HG02678 (cell line): ENCODE measurements around the gene SLC2A9.
"Not testable (repeated sequence)": the region's sequence is repeated elsewhere in the genome, so short reads cannot be mapped to it uniquely, and the experiment has no call there.

Experiments
- ATAC-seq: cut with Tn5 transposase; IDR thresholded peaks from one replicate; pipeline ENCODE4 v1.9.1; 2021; ENCODE audit warnings: mild to moderate bottlenecking, moderate library complexity; ENCODE audit not compliant: unreplicated experiment

Gene SLC2A9

DNA sequence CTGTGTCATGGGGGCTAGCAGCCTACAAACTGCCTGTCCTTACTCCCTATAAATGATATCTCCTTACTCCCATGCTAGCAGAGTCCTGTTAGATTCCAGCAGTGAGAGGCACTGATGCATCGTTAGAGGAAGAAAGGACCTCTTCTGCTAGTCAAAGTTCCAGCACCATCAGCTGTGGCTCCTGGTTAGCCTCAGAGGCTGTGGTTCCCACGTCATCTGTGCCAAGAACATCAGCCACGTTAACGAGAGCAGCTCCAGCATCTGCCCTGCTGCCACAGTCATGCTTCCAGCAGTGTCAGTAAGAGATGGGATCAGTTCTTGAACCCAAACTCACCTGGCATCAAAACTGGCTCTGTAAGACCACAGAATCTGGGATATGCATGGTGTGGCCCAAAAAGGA is 88.5 kb downstream of the SLC2A9 start:
- no peak for ATAC-seq

DNA sequence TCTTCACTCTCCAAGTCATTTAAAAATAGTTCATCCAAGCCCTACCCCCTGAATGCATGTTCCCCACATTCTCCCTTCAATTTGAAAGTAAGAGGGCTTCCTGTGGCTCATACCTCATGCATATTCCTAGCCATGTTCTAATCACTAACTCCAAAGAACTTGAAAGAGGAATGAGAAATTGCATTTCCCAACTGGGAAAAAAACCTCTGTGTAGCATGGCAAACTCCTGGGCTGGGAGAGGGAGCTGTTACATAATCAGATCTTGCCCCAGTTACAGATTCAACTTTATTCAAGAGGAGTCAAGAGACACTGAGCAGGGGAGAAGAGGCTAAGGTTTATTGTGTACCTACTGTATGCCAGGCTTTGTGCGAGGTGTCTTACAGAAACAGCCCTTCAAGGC is 90.2 kb downstream of the SLC2A9 start:
- ATAC-seq, result no peak

DNA sequence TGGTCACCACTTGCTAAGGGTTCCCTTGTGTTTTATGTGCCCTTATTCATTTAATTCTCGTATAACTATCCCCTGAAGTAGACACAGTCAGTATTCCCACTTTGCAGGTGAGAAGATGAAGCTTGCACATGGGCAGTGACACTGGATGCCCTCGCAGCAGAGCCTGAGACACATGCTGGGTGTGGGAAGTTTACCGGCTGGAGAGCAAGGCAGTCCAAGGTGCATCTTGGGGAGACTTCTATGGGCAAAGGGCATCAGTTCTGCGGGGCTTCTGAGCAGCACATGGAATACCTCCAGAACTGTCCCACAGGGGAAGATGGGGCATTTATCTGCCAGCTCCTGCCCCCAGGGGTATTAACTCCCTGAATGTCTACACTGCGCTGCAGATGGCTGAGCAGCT is 92.2 kb downstream of the SLC2A9 start:
- ATAC-seq, result no peak

DNA sequence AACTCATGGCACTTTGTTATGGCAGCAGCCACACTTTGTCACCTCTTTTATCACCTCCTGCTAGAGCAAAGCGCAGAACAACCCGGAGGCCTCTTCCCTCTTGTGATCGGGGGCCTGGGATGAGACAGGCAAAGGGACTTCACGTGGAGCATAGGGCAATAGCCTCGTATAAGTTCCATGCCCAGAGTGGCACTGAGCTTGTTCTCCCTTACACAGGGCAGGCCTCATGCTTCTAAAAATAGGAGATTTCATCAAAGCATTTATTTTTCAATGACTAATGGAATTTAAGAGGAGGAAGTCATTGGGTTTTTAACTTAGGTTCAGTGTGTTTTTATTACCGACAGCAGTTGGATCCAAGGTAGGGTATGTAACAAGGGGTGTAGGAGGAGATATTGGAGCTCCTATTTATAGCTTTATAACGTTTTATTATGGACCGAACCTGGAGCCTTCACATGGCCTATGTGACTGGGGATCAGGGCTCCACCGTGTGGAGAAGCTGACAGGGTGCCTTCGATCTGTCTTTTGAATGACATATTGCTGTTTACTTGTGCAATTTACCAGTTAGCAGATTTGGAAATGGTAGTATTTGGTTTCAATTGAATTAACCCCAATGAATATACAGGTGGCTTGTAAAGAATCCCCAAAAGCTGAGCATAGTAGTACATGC is 93.8 kb downstream of the SLC2A9 start:
- no peak for ATAC-seq

DNA sequence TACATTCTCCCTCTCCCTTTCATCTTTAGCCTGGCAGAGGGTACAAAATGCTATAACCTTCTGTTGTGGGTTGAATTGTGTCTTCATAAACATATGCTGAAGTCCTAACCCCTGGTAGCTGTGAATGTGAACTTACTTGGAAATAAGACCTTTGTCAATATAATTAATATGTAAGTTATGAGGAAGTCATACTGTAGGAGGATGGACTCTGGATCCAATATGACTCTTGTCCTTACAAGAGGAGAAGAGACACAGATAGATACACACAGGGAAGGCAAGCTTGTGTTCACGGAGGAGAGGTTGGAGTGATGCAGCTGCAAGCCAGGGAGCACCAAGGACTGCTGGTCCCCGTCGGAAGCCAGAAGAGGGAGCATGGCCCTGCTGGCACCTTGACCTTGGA is 94.7 kb downstream of the SLC2A9 start:
- no peak for ATAC-seq

DNA sequence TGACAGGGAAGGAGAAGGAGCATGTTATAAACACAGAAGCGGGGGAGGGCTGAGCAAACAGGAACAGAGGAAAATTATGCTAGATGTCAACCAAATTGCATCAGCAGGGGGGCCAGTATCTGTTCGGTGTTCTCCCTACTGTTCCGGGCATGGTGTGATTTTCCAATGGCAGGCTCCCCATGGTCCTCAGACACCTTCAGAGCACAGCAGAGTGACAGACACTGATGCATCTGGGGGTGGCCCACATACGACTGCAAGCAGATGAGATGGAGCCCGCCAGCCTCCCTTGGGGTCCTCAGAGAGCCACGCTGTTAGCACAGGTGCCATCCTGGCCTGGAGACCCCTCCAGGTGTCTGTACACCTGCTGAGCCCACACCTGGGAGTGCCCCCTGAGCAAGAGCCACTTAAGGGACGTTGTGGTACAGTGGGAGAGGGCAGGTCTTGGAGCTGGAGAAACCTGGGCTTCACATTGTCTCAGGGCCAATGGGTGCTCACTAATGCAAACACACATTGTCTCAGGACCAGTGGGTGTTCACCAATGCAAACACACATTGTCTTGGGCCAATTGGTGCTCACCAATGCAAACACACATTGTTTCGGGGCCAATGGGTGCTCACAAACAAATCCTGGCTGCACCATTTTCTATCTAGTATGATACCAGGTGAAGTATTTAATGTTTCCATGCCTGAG is 95.4 kb downstream of the SLC2A9 start:
- no peak for ATAC-seq

DNA sequence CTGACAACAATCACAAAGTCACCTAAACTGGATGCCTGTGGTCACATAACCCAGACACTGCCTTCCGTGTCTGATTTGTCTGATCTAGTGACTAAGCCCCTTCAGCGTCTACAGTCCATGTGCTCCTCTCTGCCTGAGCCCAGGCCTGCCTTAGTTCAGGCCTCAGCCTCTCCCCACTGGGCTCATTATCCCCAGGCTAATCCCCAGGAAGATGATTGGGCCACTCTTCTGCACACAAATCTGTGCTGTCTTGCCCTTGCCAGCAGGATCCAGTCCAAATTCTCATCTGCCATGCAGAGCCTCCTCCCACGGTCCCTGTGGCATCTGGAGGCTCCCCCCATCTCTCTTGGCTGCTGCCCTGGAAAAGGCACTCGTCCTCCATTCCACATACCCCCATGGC is 96.5 kb downstream of the SLC2A9 start:
- no peak for ATAC-seq

DNA sequence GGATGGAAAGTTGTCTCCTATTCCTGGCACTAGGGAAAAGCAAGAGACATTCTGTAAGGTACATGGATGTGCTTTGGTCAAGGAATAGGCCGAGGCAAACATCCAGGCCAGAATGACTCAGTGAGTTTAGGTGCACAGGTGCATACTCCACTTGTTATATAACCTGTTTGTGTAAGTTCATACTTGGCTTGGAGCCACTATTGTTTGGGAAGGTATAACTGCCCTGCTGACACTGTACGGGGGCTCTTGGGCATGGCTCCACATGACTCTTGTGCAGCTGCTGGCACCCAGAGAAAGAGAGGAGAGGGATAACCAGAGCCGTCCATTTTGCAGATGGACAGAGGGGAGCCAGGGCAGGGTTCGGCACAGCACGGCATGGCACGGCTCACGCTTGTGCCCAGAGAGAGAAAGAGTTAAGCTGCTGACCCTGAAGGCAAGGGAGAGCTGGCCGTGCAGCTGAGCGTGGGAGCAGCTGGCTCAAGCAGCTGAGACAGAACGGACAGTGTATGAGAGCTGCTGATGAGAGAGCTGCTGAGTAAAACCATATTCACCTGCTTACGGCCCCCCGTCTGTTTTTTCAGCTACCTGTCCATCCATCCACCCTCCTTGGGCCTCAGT is 98.0 kb downstream of the SLC2A9 start:
- no peak for ATAC-seq

DNA sequence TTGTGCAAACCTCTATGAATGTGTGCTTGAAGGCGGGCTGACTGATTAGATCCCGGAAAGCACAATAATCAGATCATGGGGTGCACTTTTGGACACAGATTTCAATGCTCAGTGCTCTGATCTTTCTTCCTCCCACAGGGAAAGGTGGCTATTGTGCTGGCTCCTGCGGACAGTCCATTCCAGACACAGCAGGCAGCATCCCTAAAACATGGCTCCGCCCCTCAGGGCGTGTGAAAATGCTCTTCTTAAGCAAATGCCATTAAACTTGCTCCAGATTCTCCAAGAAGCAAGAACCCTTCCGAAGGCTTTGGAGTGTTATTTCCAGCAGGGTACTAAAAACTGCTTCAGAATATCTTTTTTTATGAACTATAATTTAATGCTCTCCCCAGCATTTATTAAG is 100.0 kb downstream of the SLC2A9 start:
- no peak for ATAC-seq

DNA sequence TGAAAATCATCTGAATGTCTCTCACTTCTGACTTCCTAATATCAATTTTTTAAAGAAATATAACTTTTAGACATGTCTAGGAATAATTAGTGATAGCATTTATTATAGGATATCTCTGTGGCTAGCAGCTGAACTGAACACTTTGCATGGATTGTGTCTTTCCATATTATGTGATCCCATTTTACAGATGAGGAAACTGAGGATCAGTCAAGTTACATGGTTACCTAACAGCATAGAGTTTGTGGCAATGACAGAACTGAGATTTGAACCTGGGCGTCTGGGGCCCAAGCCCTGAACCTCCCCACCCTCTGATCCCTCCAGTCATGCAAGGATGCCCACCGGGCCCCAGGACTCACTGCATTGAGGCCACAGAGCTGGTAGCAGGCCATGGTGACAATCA is 101.3 kb downstream of the SLC2A9 start:
- no peak for ATAC-seq

DNA sequence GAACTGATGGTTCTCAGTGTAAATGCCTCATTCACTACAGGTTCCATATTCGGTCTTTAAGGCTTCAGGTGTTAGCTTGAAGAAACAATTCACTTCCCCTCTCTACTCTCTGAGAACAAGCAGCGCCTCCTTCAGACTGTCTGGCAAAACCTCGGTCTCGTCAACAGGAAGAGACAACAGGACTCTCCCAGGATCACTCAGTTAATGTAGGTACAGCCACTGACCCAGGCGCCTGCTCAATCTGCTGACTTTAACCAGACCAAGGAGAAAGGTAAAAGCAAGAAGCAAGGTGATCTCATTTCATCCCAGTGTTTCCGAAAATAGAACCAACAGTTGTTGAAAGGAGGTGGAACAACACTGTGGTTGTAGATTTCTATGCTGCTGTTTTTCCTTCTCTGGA is 102.2 kb downstream of the SLC2A9 start:
- no peak for ATAC-seq

DNA sequence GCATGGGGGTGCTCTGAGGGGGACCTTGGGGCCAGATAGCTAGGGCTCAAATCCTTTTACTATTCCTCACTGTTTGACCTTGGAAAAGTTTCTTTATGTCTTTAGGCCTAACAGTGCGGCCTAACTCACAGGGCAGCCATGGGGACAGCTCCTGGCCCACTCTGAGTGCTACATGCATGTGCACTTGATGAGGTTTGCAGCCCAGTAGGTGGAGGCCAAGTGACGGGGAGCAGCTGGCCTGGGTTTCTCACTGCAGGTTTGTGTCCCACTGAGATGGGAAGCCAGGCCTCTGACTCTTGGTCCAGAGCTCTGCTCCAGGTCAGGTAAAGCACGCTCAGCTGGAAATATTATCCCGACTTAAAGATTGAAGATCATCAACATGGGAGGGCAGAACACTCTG is 102.8 kb downstream of the SLC2A9 start:
- ATAC-seq, result no peak

DNA sequence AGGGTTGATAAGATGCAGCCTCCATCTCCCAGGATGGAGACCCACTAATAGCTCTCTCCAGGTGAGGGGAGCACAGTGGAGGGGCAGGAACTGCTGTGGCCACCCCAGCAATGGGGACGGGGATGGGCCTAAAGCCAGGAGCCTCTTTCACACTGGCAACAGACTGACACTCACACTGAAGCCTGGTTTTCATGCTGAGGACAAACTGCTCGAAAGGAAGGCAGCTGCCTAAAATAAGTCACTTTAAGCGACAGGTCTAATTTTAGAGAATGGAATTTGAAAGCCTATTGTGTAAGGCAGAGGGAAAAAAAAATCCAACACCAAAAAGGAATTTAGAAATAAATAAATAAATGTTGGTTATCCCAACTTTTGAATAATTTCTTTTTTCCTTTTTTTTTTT is 104.4 kb downstream of the SLC2A9 start:
- no peak for ATAC-seq

DNA sequence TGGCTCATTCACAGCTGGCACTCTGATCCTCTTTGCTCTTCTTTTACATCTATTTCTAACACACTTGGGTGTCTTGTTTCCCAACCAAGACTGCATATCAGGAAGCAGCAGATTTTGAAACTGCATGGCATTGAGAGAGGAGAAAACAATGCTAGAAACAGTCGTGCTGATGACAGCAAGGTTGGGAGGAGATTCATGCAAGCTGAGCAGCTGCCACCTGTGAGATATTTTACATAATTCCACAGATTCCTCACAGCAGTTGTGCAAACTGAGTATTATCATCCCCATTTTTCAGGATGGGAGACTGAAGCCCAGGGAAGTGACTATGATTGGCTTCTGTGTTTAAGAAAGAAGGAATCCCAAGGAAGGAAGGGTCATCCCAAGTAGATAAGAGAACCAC is 105.0 kb downstream of the SLC2A9 start:
- ATAC-seq, result no peak

DNA sequence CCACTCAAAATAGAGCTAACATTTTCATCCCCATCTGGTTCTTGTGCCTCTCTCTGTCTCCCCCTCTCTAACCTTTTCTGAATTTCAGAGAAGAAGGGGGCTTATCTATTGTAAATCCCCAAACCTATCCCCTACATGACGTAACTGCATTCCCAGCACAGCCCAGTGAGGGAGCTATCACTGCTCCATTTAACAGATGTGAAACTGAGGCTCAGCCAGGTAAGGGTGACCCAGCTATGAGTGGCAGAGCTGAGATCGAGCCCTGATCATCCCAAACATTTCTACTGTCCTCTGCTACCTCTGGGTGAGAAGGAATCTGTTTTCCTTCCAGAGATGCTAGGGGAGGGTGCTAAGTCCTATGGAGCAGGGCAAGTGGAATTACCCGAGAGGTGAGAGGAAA is 107.5 kb downstream of the SLC2A9 start:
- no peak for ATAC-seq

DNA sequence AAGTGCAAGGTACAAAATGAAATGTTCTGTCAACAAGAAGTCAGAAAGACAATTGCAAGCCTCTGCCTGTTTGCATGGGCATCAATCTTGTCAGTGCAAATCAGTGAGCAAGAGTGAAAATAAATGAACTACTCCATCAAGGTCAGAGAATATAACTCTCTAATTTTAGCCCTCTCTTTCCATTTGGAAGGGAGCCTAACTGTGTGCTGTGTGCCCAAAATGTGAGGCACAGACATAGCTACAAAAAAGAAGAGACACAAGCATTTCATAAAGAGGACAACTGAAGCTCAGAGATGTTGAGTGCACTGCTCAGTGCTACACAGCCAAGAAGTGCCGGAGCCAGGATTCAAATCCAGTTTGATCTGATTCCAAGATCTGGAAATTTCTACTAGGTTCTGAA is 114.3 kb downstream of the SLC2A9 start:
- no peak for ATAC-seq

DNA sequence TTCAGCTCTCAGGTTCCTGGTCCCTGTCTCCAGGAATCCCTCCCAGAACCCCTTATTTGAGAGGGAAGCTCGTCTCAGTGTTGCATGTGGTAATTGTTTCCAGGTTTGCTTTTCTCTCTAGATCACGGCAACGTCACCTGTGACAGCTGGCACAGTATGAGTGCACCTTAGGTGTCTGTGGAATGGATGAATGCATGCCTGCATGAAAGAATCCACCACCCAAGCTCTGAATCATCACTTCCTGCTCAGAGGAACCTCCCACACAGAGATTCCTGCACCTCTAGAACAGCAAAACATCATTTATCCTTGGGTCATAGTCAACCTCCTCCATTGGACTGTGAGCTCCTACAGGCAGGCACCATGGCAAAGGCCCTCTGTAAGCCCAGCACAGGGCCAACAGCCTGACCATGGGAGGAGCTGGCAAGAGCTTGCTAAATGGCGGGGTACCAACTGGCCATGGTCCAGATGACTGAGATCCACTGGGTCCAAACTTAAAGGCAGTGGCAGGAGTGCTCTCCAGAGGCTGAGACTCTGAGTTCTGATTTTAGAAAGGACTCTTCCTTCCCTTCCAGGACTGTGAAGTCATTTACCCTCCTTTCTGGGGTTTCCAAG is 116.2 kb downstream of the SLC2A9 start:
- no peak for ATAC-seq

DNA sequence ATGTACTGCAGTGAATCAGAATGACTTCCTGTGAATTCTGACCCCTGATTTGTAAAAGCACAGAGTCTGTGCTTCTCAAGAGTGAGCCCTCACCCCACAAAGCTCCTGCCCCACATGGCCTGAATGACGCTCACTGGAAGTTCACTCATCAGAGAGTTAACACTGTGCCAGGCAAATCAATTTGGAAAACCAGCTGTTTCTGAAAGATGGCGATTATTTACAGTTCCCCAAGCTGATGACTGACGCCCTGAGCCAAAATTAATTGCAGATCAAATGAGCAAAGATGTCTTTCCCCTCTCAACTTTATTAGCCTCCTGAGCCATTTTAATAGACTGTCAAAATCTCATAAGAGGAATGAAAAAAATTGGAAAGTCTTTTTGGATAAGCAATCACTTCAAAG is 118.0 kb downstream of the SLC2A9 start:
- ATAC-seq, result no peak

DNA sequence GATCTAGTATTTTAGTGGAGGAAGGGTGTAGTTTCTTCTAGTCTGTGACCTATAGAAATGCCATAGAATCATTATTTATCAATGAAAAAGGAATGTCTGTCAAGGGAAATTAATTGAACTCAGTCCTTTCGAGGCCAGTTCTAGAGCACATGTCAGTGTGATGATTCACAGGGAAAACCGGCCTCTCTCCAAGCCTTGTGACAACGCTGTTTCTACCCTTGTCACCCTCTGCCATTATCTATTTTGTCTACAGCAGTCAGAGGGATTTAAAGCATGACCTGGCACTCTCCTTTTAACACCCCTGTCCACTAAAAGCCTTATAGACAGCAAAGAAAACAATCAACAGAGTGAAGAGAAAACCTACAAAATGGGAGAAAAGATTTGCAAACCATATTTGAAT is 120.0 kb downstream of the SLC2A9 start:
- no peak for ATAC-seq

DNA sequence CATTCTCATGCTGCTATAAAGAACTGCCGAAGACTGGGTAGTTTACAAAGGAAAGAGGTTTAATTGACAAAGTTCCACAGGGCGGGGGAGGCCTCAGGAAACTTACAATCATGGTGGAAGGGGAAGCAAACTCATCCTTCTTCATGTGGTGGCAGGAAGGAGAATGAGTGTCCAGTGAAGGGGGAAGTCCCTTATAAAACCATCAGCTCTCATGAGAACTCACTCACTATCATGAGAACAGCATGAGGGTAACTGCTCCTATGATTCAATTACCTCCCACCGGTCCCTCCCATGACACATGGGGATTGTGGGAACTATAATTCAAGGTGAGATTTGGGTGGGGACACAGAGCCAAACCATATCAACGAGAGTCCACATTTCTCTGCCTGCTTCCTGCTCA is 120.7 kb downstream of the SLC2A9 start:
- ATAC-seq, result not testable (repeated sequence)

DNA sequence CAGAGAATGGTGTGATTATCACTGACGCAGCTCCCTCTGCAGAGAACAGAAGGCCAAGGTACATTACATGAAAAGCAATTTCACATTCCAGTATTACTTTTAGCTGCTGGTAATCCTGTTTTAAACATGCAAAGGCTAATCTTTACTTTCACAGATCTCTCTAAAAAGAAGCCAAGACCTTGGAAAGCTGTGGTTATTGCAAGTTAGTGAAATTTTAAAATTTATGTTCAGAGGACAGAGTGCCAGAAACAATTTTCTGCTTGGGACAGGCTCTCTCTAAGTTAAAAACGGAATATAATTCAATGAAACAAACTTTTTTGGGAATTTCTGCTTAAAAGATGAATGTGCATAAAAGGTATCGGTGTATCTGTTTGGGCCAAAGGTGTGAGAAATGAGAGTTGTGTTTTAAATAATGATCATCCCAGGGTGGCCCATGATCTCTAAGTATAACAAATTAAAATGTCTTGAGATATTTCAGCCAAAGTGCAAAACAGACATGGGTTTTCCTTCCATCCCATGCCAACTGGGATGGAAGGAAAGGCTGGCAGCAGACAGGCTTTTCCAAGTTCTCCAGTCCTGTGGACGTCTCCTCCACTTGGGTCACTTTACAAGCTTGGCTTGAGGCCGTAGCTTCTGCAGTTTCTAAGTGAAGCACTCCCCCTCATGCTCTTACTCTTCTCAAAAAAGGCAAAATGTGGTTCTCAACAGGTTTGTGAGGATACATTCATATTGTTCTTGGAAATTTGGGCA is 121.8 kb downstream of the SLC2A9 start:
- ATAC-seq, result no peak
